Measurements from ENCODE around the gene EIF4G3. TPM values are rescaled to one million over a fixed set of nuclear protein-coding genes. Genes with fewer than 3 reads are reported as not detected.

Gene EIF4G3
- polyA plus RNA-seq, 3 donors: 5.1 to 34.2 (median 5.8) TPM

DNA sequence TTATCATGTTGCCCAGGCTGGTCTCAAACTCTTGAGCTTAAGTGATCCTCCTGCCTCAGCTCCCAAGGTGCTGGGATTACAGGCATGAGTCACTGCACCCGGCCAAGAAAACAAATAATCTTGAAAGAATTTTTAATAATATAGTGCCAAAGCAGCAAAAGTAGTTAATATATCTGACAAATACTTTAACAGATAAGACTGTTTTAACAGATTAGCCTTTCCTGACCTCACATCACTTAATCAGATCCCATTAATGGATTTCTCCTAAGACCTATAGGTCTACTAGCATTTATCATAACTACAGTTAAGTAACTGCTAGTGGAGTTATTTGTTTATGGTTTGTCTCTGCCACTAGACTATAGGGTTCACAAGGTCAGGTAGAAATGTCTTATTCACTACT, 328.5 kb downstream of the EIF4G3 start:
- Histone ChIP-seq H3K4me2 (replicated peaks; ENCODE audit: extremely low read depth, low read length, poor library complexity, severe bottlenecking) (no peak overlapping the region), H3K9me3 (replicated peaks in 1 of 2; ENCODE audit: control insufficient read depth in 1 of 2, insufficient read depth in 1 of 2, low read length in 2 of 2) (no peaks in the 10 kb centered on the region), H3K36me3 (replicated peaks in 1 of 2; ENCODE audit: control insufficient read depth in 1 of 2, insufficient read depth in 2 of 2, low read length in 2 of 2) (peaks cover 35 to 95% of the 10 kb centered on the region in 2 donors), H3K27ac (ENCODE audit: low read depth in 1 of 2, low read length in 2 of 2) (no peak overlapping the region), H3K79me2 (ENCODE audit: insufficient read depth, low read length) (no peaks in the 10 kb centered on the region), H3K4me3 (replicated peaks in 1 of 3; ENCODE audit: low read depth in 2 of 3, low read length in 3 of 3) (no peak overlapping the region), H3K9ac (ENCODE audit: insufficient read depth, low read length, poor library complexity, severe bottlenecking) (no peak overlapping the region), H3K4me1 (ENCODE audit: control insufficient read depth in 1 of 2, insufficient read depth in 2 of 2, low read length in 2 of 2) (peaks cover 0 to 9% of the 10 kb centered on the region in 2 donors), H3K27me3 (ENCODE audit: control insufficient read depth in 2 of 2, insufficient read depth in 2 of 2, low read length in 2 of 2) (no peaks in the 10 kb centered on the region), H2AFZ (ENCODE audit: insufficient read depth, low read depth, low read length, poor library complexity, severe bottlenecking) (no peak overlapping the region), H4K20me1 (ENCODE audit: insufficient read depth, low read length) (no peaks in the 10 kb centered on the region)
- no CpG with 5 or more reads among the region's 1 CpG for WGBS (ENCODE audit: insufficient coverage)
- peaks cover 66 to 71% of the 10 kb centered on the region in 2 donors for H3K36me3 Mint-ChIP-seq
- H3K27ac Mint-ChIP-seq: no peak overlapping the region
- H3K27me3 Mint-ChIP-seq (ENCODE audit: low read depth in 3 of 3): no peaks in the 10 kb centered on the region
- no peak for DNase-seq
- peaks cover 4% of the 10 kb centered on the region for H3K4me1 Mint-ChIP-seq
- intact Hi-C loops (cut with micrococcal nuclease): no loop called here
- TF ChIP-seq CTCF (IDR thresholded peaks at IDR 0.05): no peak
- H3K9me3 Mint-ChIP-seq: peaks cover 0 to 3% (median 0%) of the 10 kb centered on the region in 7 donors
- H3K4me3 Mint-ChIP-seq: no peak overlapping the region

DNA sequence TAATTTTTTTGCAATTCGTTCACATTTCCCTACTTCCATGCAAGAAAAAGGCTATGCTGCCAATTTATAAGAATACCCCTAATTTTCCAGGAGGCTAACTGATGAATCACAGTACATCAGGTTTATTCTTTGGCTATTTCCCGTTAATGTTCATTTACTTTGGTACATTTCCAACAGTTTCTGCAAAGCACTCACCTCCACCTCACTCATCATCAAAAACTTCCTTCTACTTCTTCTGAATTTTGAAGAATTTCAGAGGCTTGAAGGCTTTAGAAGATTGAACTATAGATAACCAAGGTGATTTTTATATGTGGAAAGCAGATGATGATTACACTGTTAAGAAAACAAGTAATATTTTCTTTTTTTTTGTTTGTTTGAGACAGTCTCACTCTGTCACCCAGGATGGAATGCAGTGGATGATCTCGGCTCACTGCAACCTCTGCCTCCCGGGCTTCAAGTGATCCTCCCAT, 329.1 kb downstream of the EIF4G3 start:
- Mint-ChIP-seq H3K27me3 (ENCODE audit: low read depth in 3 of 3) (no peaks in the 10 kb centered on the region), H3K27ac (no peak overlapping the region), H3K9me3 (peaks cover 0 to 3% (median 0%) of the 10 kb centered on the region in 7 donors), H3K36me3 (peaks cover 63 to 72% of the 10 kb centered on the region in 2 donors), H3K4me1 (peaks cover 4% of the 10 kb centered on the region), H3K4me3 (no peak overlapping the region)
- Histone ChIP-seq H4K20me1 (ENCODE audit: insufficient read depth, low read length) (no peaks in the 10 kb centered on the region), H3K27me3 (ENCODE audit: control insufficient read depth in 2 of 2, insufficient read depth in 2 of 2, low read length in 2 of 2) (no peaks in the 10 kb centered on the region), H3K4me3 (replicated peaks in 1 of 3; ENCODE audit: low read depth in 2 of 3, low read length in 3 of 3) (no peak overlapping the region), H3K4me2 (replicated peaks; ENCODE audit: extremely low read depth, low read length, poor library complexity, severe bottlenecking) (no peak overlapping the region), H3K27ac (ENCODE audit: low read depth in 1 of 2, low read length in 2 of 2) (no peak overlapping the region), H3K79me2 (ENCODE audit: insufficient read depth, low read length) (no peaks in the 10 kb centered on the region), H3K4me1 (ENCODE audit: control insufficient read depth in 1 of 2, insufficient read depth in 2 of 2, low read length in 2 of 2) (peaks cover 0 to 7% of the 10 kb centered on the region in 2 donors), H2AFZ (ENCODE audit: insufficient read depth, low read depth, low read length, poor library complexity, severe bottlenecking) (no peak overlapping the region), H3K36me3 (replicated peaks in 1 of 2; ENCODE audit: control insufficient read depth in 1 of 2, insufficient read depth in 2 of 2, low read length in 2 of 2) (peaks cover 35 to 95% of the 10 kb centered on the region in 2 donors), H3K9ac (ENCODE audit: insufficient read depth, low read length, poor library complexity, severe bottlenecking) (no peak overlapping the region), H3K9me3 (replicated peaks in 1 of 2; ENCODE audit: control insufficient read depth in 1 of 2, insufficient read depth in 1 of 2, low read length in 2 of 2) (no peaks in the 10 kb centered on the region)
- DNase-seq: no peak
- intact Hi-C loops (cut with micrococcal nuclease): no loop called here
- TF ChIP-seq CTCF (IDR thresholded peaks at IDR 0.05): no peak
- WGBS (ENCODE audit: insufficient coverage): 100% methylated on average over 1 of the region's 4 CpGs
